ENCODE data around the gene PLAC1. TPM values are rescaled to one million over a fixed set of nuclear protein-coding genes. Genes with fewer than 3 reads are reported as not detected.

Gene PLAC1
- total RNA-seq, 1 donor from 2014 or later: 0.72 TPM

- Mint-ChIP-seq H3K9me3 (ENCODE audit: unreplicated experiment) (no peaks in the 10 kb centered on the region), H3K4me3 (ENCODE audit: unreplicated experiment) (no peak overlapping the region), H3K36me3 (ENCODE audit: low read depth, unreplicated experiment) (no peaks in the 10 kb centered on the region), H3K27ac (ENCODE audit: unreplicated experiment) (no peak overlapping the region), H3K4me1 (ENCODE audit: unreplicated experiment) (peaks cover 13% of the 10 kb centered on the region), H3K27me3 (ENCODE audit: unreplicated experiment) (no peaks in the 10 kb centered on the region)
- no peak for DNase-seq (ENCODE audit: low spot score)
- no peak for TF ChIP-seq CTCF (IDR thresholded peaks at IDR 0.05; ENCODE audit: unreplicated experiment)
Observed at GRCh38 chrX:134580907-134581306, 77.4 kb downstream of the PLAC1 start.

GRCh38 chrX:134573683-134574035 is 84.6 kb downstream of the PLAC1 start:
- DNase-seq (ENCODE audit: low spot score): no peak
- H3K27ac Mint-ChIP-seq (ENCODE audit: unreplicated experiment): no peak overlapping the region
- H3K4me3 Mint-ChIP-seq (ENCODE audit: unreplicated experiment): no peak overlapping the region
- no peaks in the 10 kb centered on the region for H3K36me3 Mint-ChIP-seq (ENCODE audit: low read depth, unreplicated experiment)
- H3K27me3 Mint-ChIP-seq (ENCODE audit: unreplicated experiment): no peaks in the 10 kb centered on the region
- no peak for TF ChIP-seq CTCF (IDR thresholded peaks at IDR 0.05; ENCODE audit: unreplicated experiment)
- H3K9me3 Mint-ChIP-seq (ENCODE audit: unreplicated experiment): no peaks in the 10 kb centered on the region
- peaks cover 18% of the 10 kb centered on the region for H3K4me1 Mint-ChIP-seq (ENCODE audit: unreplicated experiment)

GRCh38 chrX:134572816-134573682 is 85.2 kb downstream of the PLAC1 start:
- Mint-ChIP-seq H3K9me3 (ENCODE audit: unreplicated experiment) (no peaks in the 10 kb centered on the region), H3K27ac (ENCODE audit: unreplicated experiment) (peak overlapping the region; percentile 81), H3K27me3 (ENCODE audit: unreplicated experiment) (no peaks in the 10 kb centered on the region), H3K4me3 (ENCODE audit: unreplicated experiment) (no peak overlapping the region), H3K4me1 (ENCODE audit: unreplicated experiment) (peaks cover 23% of the 10 kb centered on the region), H3K36me3 (ENCODE audit: low read depth, unreplicated experiment) (no peaks in the 10 kb centered on the region)
- no peak for DNase-seq (ENCODE audit: low spot score)
- no peak for TF ChIP-seq CTCF (IDR thresholded peaks at IDR 0.05; ENCODE audit: unreplicated experiment)

- no peak for DNase-seq (ENCODE audit: low spot score)
- no peak for TF ChIP-seq CTCF (IDR thresholded peaks at IDR 0.05; ENCODE audit: unreplicated experiment)
- no peaks in the 10 kb centered on the region for H3K9me3 Mint-ChIP-seq (ENCODE audit: unreplicated experiment)
- no peaks in the 10 kb centered on the region for H3K36me3 Mint-ChIP-seq (ENCODE audit: low read depth, unreplicated experiment)
- no peak overlapping the region for H3K4me3 Mint-ChIP-seq (ENCODE audit: unreplicated experiment)
- peaks cover 25% of the 10 kb centered on the region for H3K4me1 Mint-ChIP-seq (ENCODE audit: unreplicated experiment)
- peak overlapping the region; percentile 99 for H3K27ac Mint-ChIP-seq (ENCODE audit: unreplicated experiment)
- no peaks in the 10 kb centered on the region for H3K27me3 Mint-ChIP-seq (ENCODE audit: unreplicated experiment)
Observed at GRCh38 chrX:134571796-134572195, 86.5 kb downstream of the PLAC1 start.

GRCh38 chrX:134570899-134571298 is 87.4 kb downstream of the PLAC1 start:
- DNase-seq (ENCODE audit: low spot score): no peak
- Mint-ChIP-seq H3K9me3 (ENCODE audit: unreplicated experiment) (no peaks in the 10 kb centered on the region), H3K27me3 (ENCODE audit: unreplicated experiment) (no peaks in the 10 kb centered on the region), H3K4me1 (ENCODE audit: unreplicated experiment) (peaks cover 28% of the 10 kb centered on the region), H3K27ac (ENCODE audit: unreplicated experiment) (peak overlapping the region; percentile 99), H3K36me3 (ENCODE audit: low read depth, unreplicated experiment) (no peaks in the 10 kb centered on the region), H3K4me3 (ENCODE audit: unreplicated experiment) (no peak overlapping the region)
- TF ChIP-seq CTCF (IDR thresholded peaks at IDR 0.05; ENCODE audit: unreplicated experiment): no peak
